Measurements from ENCODE around the gene HHIPL1. TPM values are rescaled to one million over a fixed set of nuclear protein-coding genes. Genes with fewer than 3 reads are reported as not detected.

HHIPL1 gene
- total RNA-seq: 6.7 and 7.5 TPM in 2 replicates

DNA sequence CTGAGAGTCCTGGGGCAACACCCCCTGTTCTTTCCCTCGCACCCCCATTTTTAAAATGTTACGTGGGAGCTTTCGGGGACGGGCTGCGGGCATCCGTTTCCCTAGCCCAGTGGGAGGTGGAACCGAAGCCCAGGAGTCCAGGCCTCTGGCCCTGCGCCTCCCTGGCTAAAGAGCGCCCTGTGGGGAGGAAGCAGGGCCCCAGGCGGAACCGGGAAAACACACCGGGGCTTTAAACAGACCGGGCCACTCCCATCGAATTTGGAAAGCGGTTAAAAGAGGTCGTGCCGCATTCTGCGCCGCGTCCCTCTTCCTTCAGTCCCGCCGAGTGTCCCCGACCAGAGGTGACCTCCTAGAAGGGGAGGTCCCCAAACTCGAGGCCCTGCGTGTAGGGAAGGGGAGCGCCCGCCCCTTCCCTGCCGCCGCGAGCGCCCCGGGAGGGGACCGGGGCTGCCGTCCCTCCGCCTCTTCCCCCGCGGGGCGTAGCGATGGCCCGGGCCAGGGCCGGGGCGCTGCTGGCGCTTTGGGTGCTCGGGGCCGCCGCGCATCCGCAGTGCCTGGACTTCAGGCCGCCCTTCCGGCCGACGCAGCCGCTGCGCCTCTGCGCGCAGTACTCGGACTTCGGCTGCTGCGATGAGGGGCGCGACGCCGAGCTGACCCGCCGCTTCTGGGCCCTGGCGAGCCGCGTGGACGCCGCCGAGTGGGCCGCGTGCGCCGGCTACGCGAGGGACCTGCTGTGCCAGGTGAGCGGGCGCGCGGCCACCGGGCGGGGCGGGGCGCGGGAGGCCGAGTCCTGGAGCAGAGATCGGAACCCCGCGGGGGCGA is at the start of gene HHIPL1:
HHIPL1 (plus strand) TSS at position 407 of the 822 bp plus-strand sequence; CDS start at position 486, 79 bp downstream.

DNA sequence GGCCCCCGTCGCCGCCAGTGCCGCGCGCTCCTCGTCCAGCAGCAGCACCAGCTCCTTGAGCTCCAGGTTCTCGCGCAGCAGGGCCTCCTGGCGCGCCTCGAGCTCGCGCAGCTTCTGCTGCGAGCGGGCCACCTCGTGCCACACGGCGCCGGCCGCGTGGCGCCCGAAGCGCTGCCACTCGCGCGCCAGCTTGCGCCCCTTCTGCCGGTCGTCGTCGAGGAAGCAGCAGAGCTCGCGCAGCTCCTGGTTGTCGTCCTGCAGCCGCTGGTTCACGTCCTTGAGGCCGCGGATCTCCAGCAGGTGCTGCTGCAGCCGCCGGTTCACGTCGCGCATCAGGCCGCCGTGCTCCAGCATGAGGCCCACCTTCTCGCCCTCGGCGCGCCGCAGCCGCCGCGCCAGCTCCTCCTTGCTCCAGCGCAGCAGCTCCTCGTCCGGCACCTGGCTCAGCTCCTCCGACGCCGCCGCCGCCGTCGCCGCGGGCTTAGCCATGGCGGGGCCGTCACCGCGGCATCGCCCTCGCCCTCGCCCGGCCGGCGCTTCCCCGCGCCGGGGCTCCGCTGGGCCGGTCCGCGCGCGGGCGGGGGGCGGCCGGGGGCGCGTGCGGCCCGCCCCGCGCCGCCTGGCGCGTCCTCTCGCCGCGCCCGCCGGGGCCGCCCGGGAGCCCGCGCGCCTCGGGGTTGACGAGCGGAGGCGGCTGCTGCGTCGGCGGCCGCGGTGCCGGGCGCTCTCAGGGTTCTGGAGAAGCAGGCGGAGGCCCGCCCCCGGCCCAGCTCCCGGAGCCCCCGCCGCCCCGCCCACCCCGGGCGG is 41.3 kb upstream of the HHIPL1 start, which contains the start of gene CCDC85C:
CCDC85C (minus strand) TSS at position 737 of the 807 bp plus-strand sequence; CDS start at position 489, 248 bp downstream.

DNA sequence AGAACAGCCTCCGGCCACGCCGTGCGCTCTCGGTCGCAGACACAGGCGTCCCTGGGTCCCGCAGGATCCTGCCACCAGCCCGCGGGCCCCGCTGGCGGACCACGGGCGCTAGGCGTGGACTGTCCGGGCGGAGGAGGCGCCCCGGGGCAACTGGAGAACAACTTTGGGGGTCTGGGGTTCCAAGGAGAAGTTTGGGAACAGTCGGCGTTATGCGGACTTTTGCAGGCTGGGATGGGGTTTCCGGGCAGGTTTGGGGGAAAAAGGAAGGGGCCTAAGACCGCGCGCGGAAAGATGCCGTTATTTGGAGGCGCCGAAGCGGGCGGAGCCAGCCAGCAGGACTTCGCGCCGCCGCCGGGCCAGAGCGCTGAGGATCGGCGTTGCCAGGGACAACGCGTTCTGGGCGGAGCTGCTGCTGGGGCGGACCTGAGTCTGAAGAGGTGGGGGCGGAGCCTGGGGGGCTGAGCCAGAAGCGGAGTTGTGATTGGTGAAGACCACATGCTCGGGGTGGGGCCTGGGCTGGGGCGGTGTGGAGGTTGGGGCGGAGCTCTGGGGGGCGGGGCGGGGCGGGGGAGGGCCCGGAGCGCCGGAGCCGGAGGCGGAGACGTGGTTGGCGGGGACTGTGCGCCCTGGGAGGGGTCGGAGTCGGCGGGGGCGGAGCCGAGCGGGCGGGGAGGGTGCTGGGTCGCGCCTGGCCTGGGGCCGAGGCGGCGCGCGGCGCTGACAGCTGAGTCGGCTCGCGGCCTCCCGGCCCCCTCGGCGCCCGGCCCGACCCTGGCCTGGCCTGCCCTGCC is 38.9 kb downstream of the HHIPL1 start, which contains the start of gene CYP46A1:
CYP46A1 (plus strand) TSS at position 680 of the 791 bp plus-strand sequence. CDS start 120 bp downstream, outside the sequence.

Other genes with a start within 250 kb of the HHIPL1 start
- 159 and 195 TPM in 2 replicates for gene SETD3, start 164.3 kb upstream of the HHIPL1 start, total RNA-seq
- gene CCNK, start 163.7 kb upstream of the HHIPL1 start, total RNA-seq: 33.8 and 54.4 TPM in 2 replicates
- gene CCDC85C, start 40.9 kb upstream of the HHIPL1 start, total RNA-seq: 29.8 and 36.2 TPM in 2 replicates
- 0.87 and 1.2 TPM in 2 replicates for gene CYP46A1, start 39.2 kb downstream of the HHIPL1 start, total RNA-seq
- 8.9 and 18.5 TPM in 2 replicates for gene EML1, start 148.3 kb downstream of the HHIPL1 start, total RNA-seq

All from placental epithelial cell (primary cell).